GM21619 (cell line): Measurements from ENCODE around the gene RDH8.

Source experiments
- ATAC-seq: cut with Tn5 transposase; IDR thresholded peaks from one replicate; pipeline ENCODE4 v1.9.1; 2021; ENCODE audit not compliant: unreplicated experiment

RDH8 gene

GRCh38 chr19:10013316-10013715, at the start of gene RDH8:
RDH8 (plus strand) TSS chr19:10013483; CDS start chr19:10013498, 15 bp downstream.
- no peak for ATAC-seq

GRCh38 chr19:9966024-9966423, 47.3 kb upstream of the RDH8 start:
- no peak for ATAC-seq

GRCh38 chr19:9966448-9966847, 46.8 kb upstream of the RDH8 start:
- no peak for ATAC-seq

GRCh38 chr19:9967326-9967725, 46.0 kb upstream of the RDH8 start:
- ATAC-seq: no peak

- ATAC-seq: no peak
Measured at GRCh38 chr19:9968820-9969687, 44.2 kb upstream of the RDH8 start.

GRCh38 chr19:9969688-9969975, 43.7 kb upstream of the RDH8 start:
- ATAC-seq: no peak

GRCh38 chr19:9970481-9970880, 42.8 kb upstream of the RDH8 start:
- ATAC-seq: no peak

- no peak for ATAC-seq
Measured at GRCh38 chr19:9971166-9971897, 42.0 kb upstream of the RDH8 start.

- no peak for ATAC-seq
Measured at GRCh38 chr19:9972103-9972502, 41.2 kb upstream of the RDH8 start.

GRCh38 chr19:9981406-9982260, 31.6 kb upstream of the RDH8 start:
- ATAC-seq: no peak

- ATAC-seq: no peak
Measured at GRCh38 chr19:9986787-9987281, 26.4 kb upstream of the RDH8 start.

- ATAC-seq: no peak
Measured at GRCh38 chr19:9989504-9989903, 23.8 kb upstream of the RDH8 start.

GRCh38 chr19:9991425-9992191, 21.7 kb upstream of the RDH8 start:
- ATAC-seq: no peak

GRCh38 chr19:9995084-9995483, 18.2 kb upstream of the RDH8 start:
- no peak for ATAC-seq

- ATAC-seq: no peak
Measured at GRCh38 chr19:9995999-9996398, 17.3 kb upstream of the RDH8 start.

- no peak for ATAC-seq
Measured at GRCh38 chr19:9996541-9996940, 16.7 kb upstream of the RDH8 start.

- ATAC-seq: no peak
Measured at GRCh38 chr19:10000171-10000826, 13.0 kb upstream of the RDH8 start.

GRCh38 chr19:10001899-10002298, 11.4 kb upstream of the RDH8 start:
- ATAC-seq: no peak

- no peak for ATAC-seq
Measured at GRCh38 chr19:10003271-10003670, 10.0 kb upstream of the RDH8 start.

- no peak for ATAC-seq
Measured at GRCh38 chr19:10004617-10005016, 8.7 kb upstream of the RDH8 start.
